HG02884 (cell line): Measurements from ENCODE around the gene SMIM27.
"Not testable (repeated sequence)": the region's sequence is repeated elsewhere in the genome, so short reads cannot be mapped to it uniquely, and the experiment has no call there.

Experiments used
- ATAC-seq: cut with Tn5 transposase; IDR thresholded peaks from one replicate; pipeline ENCODE4 v1.9.1; 2021; ENCODE audit warnings: mild to moderate bottlenecking, moderate library complexity; ENCODE audit not compliant: unreplicated experiment

SMIM27 gene

DNA sequence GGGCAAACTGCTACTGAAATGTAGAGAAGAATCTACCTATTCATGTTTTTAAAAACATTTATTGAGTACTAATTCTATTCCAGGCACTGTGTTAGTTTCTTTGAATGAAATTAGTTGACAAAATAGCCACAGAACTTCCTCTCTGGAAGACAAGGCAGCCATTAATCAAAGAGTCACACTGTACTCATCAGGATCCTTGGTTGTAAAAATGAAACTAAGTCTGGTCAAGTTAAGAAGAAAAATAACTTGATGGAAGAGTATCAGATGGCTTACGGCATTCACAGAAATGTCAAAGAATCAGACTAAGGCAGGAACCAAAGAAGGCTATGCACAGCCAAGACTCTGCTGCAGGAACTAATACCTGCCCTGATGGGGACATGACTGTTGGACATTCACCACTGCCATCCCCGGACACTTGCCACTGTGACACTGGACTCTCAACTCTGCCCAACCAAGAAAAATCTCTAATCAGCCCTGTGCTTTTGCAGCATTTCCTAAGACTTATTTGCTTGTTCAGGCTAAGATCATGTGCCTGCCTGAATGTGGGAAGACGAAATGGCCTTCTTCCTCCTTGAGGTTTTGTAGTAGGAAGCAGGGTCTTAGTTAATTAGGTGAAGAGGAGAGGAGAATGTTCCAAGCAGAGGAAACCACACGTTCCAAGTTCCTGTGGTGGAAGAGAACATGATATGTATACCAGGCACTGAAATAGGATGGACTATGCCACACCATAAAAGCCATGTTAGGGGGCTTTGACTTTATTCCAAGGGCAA, 44.2 kb downstream of the SMIM27 start:
- ATAC-seq, result no peak

DNA sequence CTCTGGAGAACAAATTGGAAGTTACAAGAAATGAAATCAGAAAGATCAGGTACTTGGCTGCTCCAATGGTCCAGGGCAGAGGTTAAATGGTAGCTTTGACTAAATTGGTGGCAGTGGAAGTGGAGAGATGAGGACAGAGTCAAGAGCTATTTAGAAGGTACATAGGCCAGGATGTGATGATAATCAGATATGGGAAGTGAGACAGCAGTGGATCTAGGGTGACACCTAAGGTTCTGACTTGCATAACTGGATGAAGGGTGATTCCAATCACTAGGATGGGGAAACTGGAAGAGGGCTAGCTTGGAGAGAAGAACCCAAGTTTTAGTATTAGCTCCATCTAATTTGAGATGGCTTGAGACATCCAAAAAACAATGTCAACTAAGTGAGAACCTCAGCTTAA, 44.8 kb downstream of the SMIM27 start:
- no peak for ATAC-seq

DNA sequence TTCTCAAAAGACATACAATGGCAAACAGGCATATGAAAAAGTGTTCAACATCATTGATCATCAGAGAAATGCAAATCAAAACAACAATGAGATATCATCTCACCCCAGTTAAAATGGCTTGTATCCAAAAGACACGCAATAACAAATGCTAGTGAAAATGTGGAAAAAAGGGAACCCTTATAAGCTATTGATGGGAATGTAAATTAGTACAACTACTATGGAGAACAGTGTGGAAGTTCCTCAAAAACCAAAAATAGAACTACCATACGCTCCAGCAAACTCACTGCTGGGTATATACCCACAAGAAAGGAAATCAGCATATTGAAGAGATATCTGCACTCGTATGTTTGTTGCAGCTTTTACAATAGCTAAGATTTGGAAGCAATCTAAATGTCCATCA, 46.9 kb downstream of the SMIM27 start:
- not testable (repeated sequence) for ATAC-seq
